ENCODE measurements around the gene PJA2.

- TF ChIP-seq PKNOX1 (IDR thresholded peaks at IDR 0.05) (no peak), LEF1 (IDR thresholded peaks at IDR 0.05; ENCODE audit: borderline replicate concordance) (no peak)
Measured at GRCh38 chr5:109307951-109308350, 101.8 kb downstream of the PJA2 start.

Measured in HEK293T (cell line).